Measurements from ENCODE around the gene INTS14.

DNA sequence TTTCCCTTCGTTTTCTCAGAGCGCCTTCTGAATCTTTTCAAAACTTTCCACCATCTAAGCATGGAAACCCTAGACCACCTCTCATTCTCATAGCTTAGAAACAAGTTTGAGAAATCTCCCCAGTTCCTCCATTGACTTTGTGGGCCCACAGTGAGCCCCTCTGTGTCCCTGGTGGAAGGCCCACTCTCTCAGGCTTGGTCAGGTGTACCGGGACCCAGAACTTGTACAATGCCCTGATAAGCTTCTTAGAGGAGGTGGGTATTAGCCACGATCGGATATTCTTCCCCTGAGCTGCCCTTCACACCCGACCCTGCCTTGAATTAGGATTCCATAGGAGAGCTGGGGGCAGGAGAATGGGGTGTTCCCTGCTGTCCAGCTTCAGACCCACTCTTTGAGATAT lies 10.7 kb upstream of the INTS14 start, which contains the start of gene SLC24A1:
- TF ChIP-seq, protein P1, sequence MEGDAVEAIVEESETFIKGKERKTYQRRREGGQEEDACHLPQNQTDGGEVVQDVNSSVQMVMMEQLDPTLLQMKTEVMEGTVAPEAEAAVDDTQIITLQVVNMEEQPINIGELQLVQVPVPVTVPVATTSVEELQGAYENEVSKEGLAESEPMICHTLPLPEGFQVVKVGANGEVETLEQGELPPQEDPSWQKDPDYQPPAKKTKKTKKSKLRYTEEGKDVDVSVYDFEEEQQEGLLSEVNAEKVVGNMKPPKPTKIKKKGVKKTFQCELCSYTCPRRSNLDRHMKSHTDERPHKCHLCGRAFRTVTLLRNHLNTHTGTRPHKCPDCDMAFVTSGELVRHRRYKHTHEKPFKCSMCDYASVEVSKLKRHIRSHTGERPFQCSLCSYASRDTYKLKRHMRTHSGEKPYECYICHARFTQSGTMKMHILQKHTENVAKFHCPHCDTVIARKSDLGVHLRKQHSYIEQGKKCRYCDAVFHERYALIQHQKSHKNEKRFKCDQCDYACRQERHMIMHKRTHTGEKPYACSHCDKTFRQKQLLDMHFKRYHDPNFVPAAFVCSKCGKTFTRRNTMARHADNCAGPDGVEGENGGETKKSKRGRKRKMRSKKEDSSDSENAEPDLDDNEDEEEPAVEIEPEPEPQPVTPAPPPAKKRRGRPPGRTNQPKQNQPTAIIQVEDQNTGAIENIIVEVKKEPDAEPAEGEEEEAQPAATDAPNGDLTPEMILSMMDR (IDR thresholded peaks at IDR 0.05; ENCODE audit: insufficient read depth, low read length): no peak
- TF ChIP-seq POLR2AphosphoS5 (IDR thresholded peaks at IDR 0.05; ENCODE audit: low read depth): no peak
- TF ChIP-seq, protein P2, sequence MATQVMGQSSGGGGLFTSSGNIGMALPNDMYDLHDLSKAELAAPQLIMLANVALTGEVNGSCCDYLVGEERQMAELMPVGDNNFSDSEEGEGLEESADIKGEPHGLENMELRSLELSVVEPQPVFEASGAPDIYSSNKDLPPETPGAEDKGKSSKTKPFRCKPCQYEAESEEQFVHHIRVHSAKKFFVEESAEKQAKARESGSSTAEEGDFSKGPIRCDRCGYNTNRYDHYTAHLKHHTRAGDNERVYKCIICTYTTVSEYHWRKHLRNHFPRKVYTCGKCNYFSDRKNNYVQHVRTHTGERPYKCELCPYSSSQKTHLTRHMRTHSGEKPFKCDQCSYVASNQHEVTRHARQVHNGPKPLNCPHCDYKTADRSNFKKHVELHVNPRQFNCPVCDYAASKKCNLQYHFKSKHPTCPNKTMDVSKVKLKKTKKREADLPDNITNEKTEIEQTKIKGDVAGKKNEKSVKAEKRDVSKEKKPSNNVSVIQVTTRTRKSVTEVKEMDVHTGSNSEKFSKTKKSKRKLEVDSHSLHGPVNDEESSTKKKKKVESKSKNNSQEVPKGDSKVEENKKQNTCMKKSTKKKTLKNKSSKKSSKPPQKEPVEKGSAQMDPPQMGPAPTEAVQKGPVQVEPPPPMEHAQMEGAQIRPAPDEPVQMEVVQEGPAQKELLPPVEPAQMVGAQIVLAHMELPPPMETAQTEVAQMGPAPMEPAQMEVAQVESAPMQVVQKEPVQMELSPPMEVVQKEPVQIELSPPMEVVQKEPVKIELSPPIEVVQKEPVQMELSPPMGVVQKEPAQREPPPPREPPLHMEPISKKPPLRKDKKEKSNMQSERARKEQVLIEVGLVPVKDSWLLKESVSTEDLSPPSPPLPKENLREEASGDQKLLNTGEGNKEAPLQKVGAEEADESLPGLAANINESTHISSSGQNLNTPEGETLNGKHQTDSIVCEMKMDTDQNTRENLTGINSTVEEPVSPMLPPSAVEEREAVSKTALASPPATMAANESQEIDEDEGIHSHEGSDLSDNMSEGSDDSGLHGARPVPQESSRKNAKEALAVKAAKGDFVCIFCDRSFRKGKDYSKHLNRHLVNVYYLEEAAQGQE (IDR thresholded peaks at IDR 0.05; ENCODE audit: insufficient replicate concordance, low read depth): no peak
